NB4 (cell line): ENCODE measurements around the gene TBCB.

Experiments used
- DNase-seq: peaks from one replicate; pipeline ENCODE4 v3.0.0; 2010; ENCODE audit warnings: low read depth
- H3K4me3 ChIP-seq: one replicate; pipeline ENCODE4 v1.5.1; 2011; ENCODE audit warnings: mild to moderate bottlenecking, low read depth, low read length, moderate library complexity
- CTCF ChIP-seq: IDR thresholded peaks from one replicate; pipeline ENCODE4 v1.5.1; 2012; ENCODE audit warnings: low read depth, low read length
- MAX ChIP-seq: IDR thresholded peaks from 2 replicates; pipeline ENCODE4 v1.6.1; 2011; ENCODE audit warnings: low read depth, low read length
- MYC ChIP-seq: IDR thresholded peaks from 2 replicates; pipeline ENCODE4 v1.6.1; 2011; ENCODE audit warnings: low read depth, low read length
- POLR2A ChIP-seq: IDR thresholded peaks from 2 replicates; pipeline ENCODE4 v1.6.1; 2011; ENCODE audit warnings: mild to moderate bottlenecking; ENCODE audit not compliant: insufficient read length; ENCODE audit errors: extremely low read depth

TBCB gene

GRCh38 chr19:36079389-36079945 is 35.8 kb upstream of the TBCB start:
- TF ChIP-seq CTCF: no peak
- TF ChIP-seq MAX: no peak
- no peak for TF ChIP-seq POLR2A
- TF ChIP-seq MYC: no peak
- DNase-seq: no peak

GRCh38 chr19:36081385-36081784 is 33.9 kb upstream of the TBCB start:
- no peak for DNase-seq
- TF ChIP-seq MYC (no peak), CTCF (no peak), MAX (no peak), POLR2A (no peak)
- no peak overlapping the region for H3K4me3 ChIP-seq

More at GRCh38 chr19:36079389-36079945, 35.8 kb upstream of the TBCB start:
- no peak overlapping the region for H3K4me3 ChIP-seq

- no peak overlapping the region for H3K4me3 ChIP-seq
- TF ChIP-seq MYC (no peak), CTCF (no peak), POLR2A (no peak), MAX (no peak)
- no peak for DNase-seq
Measured at GRCh38 chr19:36081894-36082293, 33.4 kb upstream of the TBCB start.

- no peak for DNase-seq
- TF ChIP-seq CTCF (no peak), POLR2A (no peak), MAX (no peak), MYC (no peak)
Measured at GRCh38 chr19:36082916-36083315, 32.4 kb upstream of the TBCB start.

GRCh38 chr19:36084231-36085009 is 30.8 kb upstream of the TBCB start:
- no peak overlapping the region for H3K4me3 ChIP-seq
- DNase-seq: no peak
- TF ChIP-seq MYC (no peak), CTCF (no peak), MAX (no peak), POLR2A (no peak)

More at GRCh38 chr19:36082916-36083315, 32.4 kb upstream of the TBCB start:
- no peak overlapping the region for H3K4me3 ChIP-seq
